ENCODE results near the gene GIT2. TPM values are rescaled to one million over a fixed set of nuclear protein-coding genes. Genes with fewer than 3 reads are reported as not detected.

Gene GIT2
- total and polyA plus RNA-seq, 10 donors, result 26.5 to 169 (median 121) TPM

GRCh38 chr12:109951136-109951535 is 45.0 kb downstream of the GIT2 start:
- intact Hi-C loops (cut with DNase I; ENCODE audit: low total_unique reads), result no loop called here
- DNase-seq, result no peak
- TF ChIP-seq CTCF (IDR thresholded peaks at IDR 0.05 in 8 of 11, conservative IDR thresholded peaks at IDR 0.05 in 3 of 11) (no peak), POLR2AphosphoS5 (IDR thresholded peaks at IDR 0.05) (no peak), POLR2A (IDR thresholded peaks at IDR 0.05) (no peak)
- Histone ChIP-seq H3K9me3 (no peaks in the 10 kb centered on the region), H3K4me1 (peaks cover 22 to 60% (median 45%) of the 10 kb centered on the region in 6 donors), H3K27ac (peak overlapping the region in 3 of 8 donors; percentile 0 to 71 (median 66)), H3K4me3 (no peak overlapping the region), H3K27me3 (replicated peaks in 1 of 7) (no peaks in the 10 kb centered on the region), H3K36me3 (peaks cover 4 to 100% (median 85%) of the 10 kb centered on the region in 6 donors)
- 77 to 91% (median 85%) methylated on average over 5 of the region's 5 CpGs for WGBS, 5 donors

- H3K27ac ChIP-seq, result peak overlapping the region in 4 of 8 donors; percentile 62 to 71 (median 66)
- H3K36me3 ChIP-seq, result peaks cover 4 to 100% (median 80%) of the 10 kb centered on the region in 6 donors
- H3K4me3 ChIP-seq, result no peak overlapping the region
- DNase-seq, result no peak
- no peaks in the 10 kb centered on the region for H3K27me3 ChIP-seq (replicated peaks in 1 of 7)
- no peaks in the 10 kb centered on the region for H3K9me3 ChIP-seq
- TF ChIP-seq POLR2A (IDR thresholded peaks at IDR 0.05) (no peak), CTCF (IDR thresholded peaks at IDR 0.05 in 8 of 11, conservative IDR thresholded peaks at IDR 0.05 in 3 of 11) (no peak), POLR2AphosphoS5 (IDR thresholded peaks at IDR 0.05) (no peak)
- intact Hi-C loops (cut with DNase I; ENCODE audit: low total_unique reads), result no loop called here
- H3K4me1 ChIP-seq, result peaks cover 25 to 65% (median 50%) of the 10 kb centered on the region in 6 donors
Observed at GRCh38 chr12:109950625-109951024, 45.5 kb downstream of the GIT2 start.

GRCh38 chr12:109949089-109949488 is 47.1 kb downstream of the GIT2 start:
- Histone ChIP-seq H3K27me3 (replicated peaks in 1 of 7) (no peaks in the 10 kb centered on the region), H3K4me1 (peaks cover 25 to 80% (median 62%) of the 10 kb centered on the region in 6 donors), H3K27ac (peak overlapping the region; percentile 11 to 76 (median 63)), H3K9me3 (no peaks in the 10 kb centered on the region), H3K36me3 (peaks cover 4 to 100% (median 68%) of the 10 kb centered on the region in 6 donors), H3K4me3 (no peak overlapping the region)
- intact Hi-C loops (cut with DNase I; ENCODE audit: low total_unique reads), result no loop called here
- no peak for DNase-seq
- WGBS, 5 donors, result 47 to 75% (median 55%) methylated on average over 1 of the region's 1 CpG
- TF ChIP-seq CTCF (IDR thresholded peaks at IDR 0.05 in 8 of 11, conservative IDR thresholded peaks at IDR 0.05 in 3 of 11) (no peak), POLR2AphosphoS5 (IDR thresholded peaks at IDR 0.05) (no peak), POLR2A (IDR thresholded peaks at IDR 0.05) (no peak)

GRCh38 chr12:109948368-109948767 is 47.8 kb downstream of the GIT2 start:
- H3K4me3 ChIP-seq, result no peak overlapping the region
- peak overlapping the region in 7 of 8 donors; percentile 17 to 76 (median 64) for H3K27ac ChIP-seq
- WGBS, 5 donors, result 90 to 95% (median 93%) methylated on average over 4 of the region's 4 CpGs
- no peaks in the 10 kb centered on the region for H3K9me3 ChIP-seq
- no peaks in the 10 kb centered on the region for H3K27me3 ChIP-seq (replicated peaks in 1 of 7)
- no peak for TF ChIP-seq POLR2AphosphoS5 (IDR thresholded peaks at IDR 0.05)
- TF ChIP-seq CTCF (IDR thresholded peaks at IDR 0.05 in 8 of 11, conservative IDR thresholded peaks at IDR 0.05 in 3 of 11), result no peak
- no peak for TF ChIP-seq POLR2A (IDR thresholded peaks at IDR 0.05)
- no peak for DNase-seq
- intact Hi-C loops (cut with DNase I; ENCODE audit: low total_unique reads), result no loop called here
- H3K4me1 ChIP-seq, result peaks cover 25 to 83% (median 62%) of the 10 kb centered on the region in 6 donors
- peaks cover 4 to 100% (median 62%) of the 10 kb centered on the region in 6 donors for H3K36me3 ChIP-seq

Measured in spleen (tissue), 11 donors.